GDM1 (cell line): ENCODE data around the gene TMX4.
A peak's percentile ranks its signal among the peaks of the same experiment; 100 is the strongest.
"Not testable (repeated sequence)": the region's sequence is repeated elsewhere in the genome, so short reads cannot be mapped to it uniquely, and the experiment has no call there.

Experiments
- DNase-seq: peaks from one replicate; lab custom pipeline; 2025; lab: John Stamatoyannopoulos, UW

TMX4 gene

GRCh38 chr20:8019246-8019997 is at the start of gene TMX4:
Gene TMX4 (minus strand): TSS chr20:8019761. CDS start chr20:8019613, 148 bp downstream.
- DNase-seq = peak; percentile 85

- DNase-seq = no peak
Observed at GRCh38 chr20:8067082-8067481, 47.5 kb upstream of the TMX4 start.

GRCh38 chr20:8066662-8067061 is 47.1 kb upstream of the TMX4 start:
- DNase-seq = no peak

- DNase-seq = no peak
Observed at GRCh38 chr20:8065691-8066090, 46.1 kb upstream of the TMX4 start.

GRCh38 chr20:8062756-8063155 is 43.2 kb upstream of the TMX4 start:
- no peak for DNase-seq

- DNase-seq = no peak
Observed at GRCh38 chr20:8061861-8062518, 42.4 kb upstream of the TMX4 start.

GRCh38 chr20:8060977-8061376 is 41.4 kb upstream of the TMX4 start:
- no peak for DNase-seq

GRCh38 chr20:8057871-8058270 is 38.3 kb upstream of the TMX4 start:
- DNase-seq = no peak

- no peak for DNase-seq
Observed at GRCh38 chr20:8055096-8055495, 35.5 kb upstream of the TMX4 start.

- no peak for DNase-seq
Observed at GRCh38 chr20:8050157-8050837, 30.7 kb upstream of the TMX4 start.

- no peak for DNase-seq
Observed at GRCh38 chr20:8049310-8049709, 29.7 kb upstream of the TMX4 start.

GRCh38 chr20:8045946-8046345 is 26.4 kb upstream of the TMX4 start:
- no peak for DNase-seq

GRCh38 chr20:8043687-8044282 is 24.2 kb upstream of the TMX4 start:
- DNase-seq = no peak

- no peak for DNase-seq
Observed at GRCh38 chr20:8039042-8039441, 19.5 kb upstream of the TMX4 start.

GRCh38 chr20:8036771-8037170 is 17.2 kb upstream of the TMX4 start:
- DNase-seq = no peak

- no peak for DNase-seq
Observed at GRCh38 chr20:8033151-8033841, 13.7 kb upstream of the TMX4 start.

- no peak for DNase-seq
Observed at GRCh38 chr20:8032499-8032898, 12.9 kb upstream of the TMX4 start.

GRCh38 chr20:8031539-8031938 is 12.0 kb upstream of the TMX4 start:
- DNase-seq = not testable (repeated sequence)

- no peak for DNase-seq
Observed at GRCh38 chr20:8021541-8022269, 2.1 kb upstream of the TMX4 start.

- DNase-seq = no peak
Observed at GRCh38 chr20:8020314-8021079, 936 bp upstream of the TMX4 start.

GRCh38 chr20:8019998-8020247 is 362 bp upstream of the TMX4 start:
- no peak for DNase-seq
